ENCODE data around the gene EMC1.

EMC1 gene

GRCh38 chr1:19213580-19213979 lies 37.7 kb downstream of the EMC1 start:
- DNase-seq: no peak

DNA sequence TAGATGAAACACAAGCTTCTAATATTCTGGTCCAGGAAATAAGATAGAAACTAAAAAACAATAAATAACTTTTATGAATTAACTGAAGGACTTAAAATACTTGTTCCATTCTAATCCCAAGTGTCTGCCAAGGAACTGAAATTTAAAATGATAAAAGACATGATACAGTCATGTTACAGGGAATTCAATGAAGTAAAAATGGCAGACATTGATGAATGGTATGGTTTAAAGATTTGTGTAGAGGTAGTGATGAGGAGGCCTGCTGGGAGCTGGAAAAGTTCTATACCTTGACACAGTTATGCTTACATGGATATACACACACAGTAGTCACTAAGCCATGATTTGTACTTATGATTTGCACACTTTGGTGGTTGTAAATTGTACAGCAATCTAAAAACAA lies 39.2 kb downstream of the EMC1 start:
- no peak for DNase-seq

DNA sequence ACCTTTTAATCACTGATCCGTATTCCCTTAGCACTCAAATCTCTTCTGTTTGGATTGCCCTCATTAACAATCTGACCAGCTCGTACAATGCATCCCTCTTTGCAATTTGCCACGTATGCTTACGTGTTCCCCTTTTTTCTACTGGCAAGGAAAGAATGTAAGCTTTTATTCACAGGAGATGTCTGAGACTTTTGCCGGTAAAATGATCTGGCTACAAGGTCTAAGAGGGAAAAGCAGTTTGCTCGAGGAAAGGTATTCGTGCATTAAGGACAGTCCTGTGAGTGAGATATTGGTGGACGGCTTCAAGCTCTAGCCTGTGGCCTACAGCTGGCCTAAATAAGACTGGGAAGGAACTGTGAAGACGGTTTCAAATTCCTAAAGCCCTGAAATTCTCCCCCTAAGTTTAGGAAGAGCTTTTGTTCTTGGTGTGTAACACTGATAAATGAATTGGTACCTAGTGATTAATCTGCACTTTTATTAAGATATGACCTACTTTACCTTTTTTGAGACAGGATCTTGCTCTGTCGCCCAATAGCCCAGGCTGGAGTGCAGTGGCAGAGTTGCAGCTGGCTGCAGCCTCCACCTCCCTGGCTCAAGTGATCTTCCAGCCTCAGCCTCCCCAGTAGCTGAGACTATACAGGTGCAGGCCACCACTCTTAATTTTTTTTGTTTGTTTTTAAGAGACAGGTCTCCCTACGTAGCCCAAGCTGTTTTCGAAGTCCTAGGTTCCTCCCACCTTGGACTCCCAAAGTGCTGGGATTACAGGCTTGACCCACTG lies 40.4 kb downstream of the EMC1 start:
- no peak for DNase-seq

- DNase-seq: peak; percentile 86 to 91
Measured at GRCh38 chr1:19209990-19210771, 41.1 kb downstream of the EMC1 start, which contains the start of gene UBR4. Gene UBR4, minus strand, starts transcription at chr1:19210266. Its CDS starts 18 bp downstream, at chr1:19210248.

GRCh38 chr1:19209439-19209989 lies 41.8 kb downstream of the EMC1 start:
- DNase-seq: peak in 1 of 2 donors; percentile 78

GRCh38 chr1:19208710-19209438 lies 42.5 kb downstream of the EMC1 start:
- no peak for DNase-seq

DNA sequence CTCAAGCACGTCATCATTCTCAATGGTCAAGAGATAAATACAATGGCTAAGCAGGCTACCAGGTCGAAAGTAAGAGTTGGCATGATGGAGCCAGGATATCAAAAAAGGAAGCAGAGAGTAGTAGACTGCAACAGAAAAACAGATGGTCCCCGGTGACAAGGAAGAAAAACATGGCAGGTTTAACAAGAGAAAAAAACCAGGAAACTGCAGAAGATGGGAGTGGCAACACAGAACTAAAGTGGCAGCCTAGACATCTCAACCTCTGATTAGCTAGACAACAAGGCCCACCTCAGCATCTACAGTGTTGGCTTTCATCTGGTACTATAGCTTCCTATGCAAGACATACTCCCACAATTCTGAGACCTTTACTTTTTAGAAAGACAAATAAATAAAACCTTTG lies 44.4 kb downstream of the EMC1 start:
- DNase-seq: peak in 1 of 2 donors; percentile 9

DNA sequence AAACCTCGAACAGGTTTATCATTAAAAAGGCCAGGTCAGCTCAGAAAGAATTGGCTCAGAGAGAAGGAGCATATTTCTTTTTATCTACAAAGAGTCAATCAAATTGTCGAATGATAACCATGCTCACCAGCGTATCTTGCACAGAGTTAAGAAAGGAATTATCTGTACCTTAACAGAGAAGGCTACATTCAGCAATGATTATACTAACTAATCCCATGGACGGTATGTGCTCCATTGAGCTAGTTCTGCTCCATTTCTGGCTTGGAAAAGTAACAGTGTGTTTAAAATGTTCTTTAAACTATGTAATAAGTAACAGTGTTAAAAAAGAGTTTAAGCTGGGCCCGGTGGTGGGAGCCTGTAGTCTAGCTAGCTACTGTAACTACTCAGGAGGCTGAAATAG lies 45.5 kb downstream of the EMC1 start:
- DNase-seq: no peak

DNA sequence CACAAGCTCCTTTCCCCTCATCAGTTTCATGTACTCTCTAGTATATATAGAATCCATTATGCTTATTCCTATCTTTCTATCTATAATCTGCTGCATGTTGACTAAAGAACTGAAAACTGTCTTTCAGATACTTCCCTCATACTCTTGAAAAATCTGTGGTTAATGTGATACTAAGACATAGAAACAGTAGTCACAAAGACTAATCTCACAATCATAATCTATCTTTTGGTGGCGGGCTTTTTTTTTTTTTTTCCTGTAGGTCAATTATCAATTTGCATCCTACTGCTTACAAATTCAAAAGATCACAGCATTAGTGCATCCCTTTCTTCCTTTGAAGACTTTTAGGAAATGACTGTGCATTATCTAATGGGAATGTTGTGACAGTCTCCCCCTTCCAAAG lies 45.9 kb downstream of the EMC1 start:
- no peak for DNase-seq

DNA sequence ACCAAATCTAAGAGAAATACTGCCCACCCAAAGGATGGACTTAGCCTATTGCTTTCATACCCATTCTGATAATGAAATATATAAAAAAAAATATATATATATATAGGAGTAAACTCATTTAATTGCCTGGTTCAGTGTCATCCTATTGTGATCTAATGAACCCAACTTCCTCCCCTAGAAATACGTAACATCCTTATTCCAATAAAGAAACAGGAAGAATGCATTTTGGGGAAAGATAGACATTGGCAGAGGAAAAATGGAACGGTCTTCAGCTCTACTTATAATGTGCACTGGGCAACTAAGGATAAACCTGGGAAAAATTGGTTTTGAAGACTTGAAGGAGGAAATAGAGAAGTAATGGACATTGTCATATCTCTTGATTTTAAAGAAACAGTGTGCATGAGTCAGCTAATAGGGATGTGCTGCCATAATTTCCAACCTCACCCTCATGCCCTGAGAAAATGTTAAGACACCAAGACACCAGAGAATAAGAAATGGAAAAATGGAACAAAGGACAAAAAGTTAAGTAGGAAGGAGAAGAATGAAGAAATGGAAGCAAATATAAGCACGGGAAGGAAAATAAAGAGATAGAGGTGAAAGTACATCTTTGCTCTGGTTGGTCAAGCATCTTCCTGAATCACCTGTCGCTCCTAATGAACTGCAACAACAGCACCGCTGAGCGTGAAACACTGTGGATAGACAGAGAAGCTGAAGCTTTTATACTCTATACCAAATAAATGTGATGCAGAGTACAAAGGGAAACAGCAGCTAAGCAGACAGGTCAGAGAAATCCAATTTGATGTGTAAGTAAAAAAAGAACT lies 46.7 kb downstream of the EMC1 start:
- DNase-seq: no peak

GRCh38 chr1:19203440-19203839 lies 47.9 kb downstream of the EMC1 start:
- DNase-seq: no peak

GRCh38 chr1:19202396-19202795 lies 48.9 kb downstream of the EMC1 start:
- DNase-seq: no peak

DNA sequence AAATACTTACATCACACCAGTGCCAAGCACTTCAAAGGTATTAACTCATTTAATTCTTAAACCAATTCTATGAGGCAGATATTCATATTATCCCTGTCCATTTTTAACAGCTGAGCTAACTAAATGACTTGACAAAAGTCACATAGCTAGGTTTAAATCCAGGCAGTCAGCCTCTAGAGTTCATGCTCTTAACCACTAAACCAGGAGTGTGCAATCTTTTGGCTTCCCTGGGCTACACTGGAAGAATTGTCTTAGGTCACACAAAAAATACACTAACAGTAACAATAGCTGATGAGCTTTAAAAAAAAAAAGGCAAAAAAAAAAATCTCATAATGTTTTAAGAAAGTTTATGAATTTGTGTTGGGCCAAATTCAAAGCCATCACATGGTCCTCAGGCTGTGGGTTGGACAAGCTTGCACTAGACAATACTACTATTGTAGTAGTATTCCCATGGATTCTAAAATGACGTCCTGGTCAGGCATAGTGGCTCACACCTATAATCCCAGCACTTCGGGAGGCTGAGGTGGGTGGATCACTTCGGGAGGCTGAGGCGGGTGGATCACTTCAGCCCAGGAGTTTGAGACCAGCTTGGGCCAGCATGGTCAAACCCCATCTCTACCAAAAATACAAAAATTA lies 51.2 kb downstream of the EMC1 start:
- DNase-seq: no peak

GRCh38 chr1:19199329-19199968 lies 51.9 kb downstream of the EMC1 start:
- DNase-seq: no peak

DNA sequence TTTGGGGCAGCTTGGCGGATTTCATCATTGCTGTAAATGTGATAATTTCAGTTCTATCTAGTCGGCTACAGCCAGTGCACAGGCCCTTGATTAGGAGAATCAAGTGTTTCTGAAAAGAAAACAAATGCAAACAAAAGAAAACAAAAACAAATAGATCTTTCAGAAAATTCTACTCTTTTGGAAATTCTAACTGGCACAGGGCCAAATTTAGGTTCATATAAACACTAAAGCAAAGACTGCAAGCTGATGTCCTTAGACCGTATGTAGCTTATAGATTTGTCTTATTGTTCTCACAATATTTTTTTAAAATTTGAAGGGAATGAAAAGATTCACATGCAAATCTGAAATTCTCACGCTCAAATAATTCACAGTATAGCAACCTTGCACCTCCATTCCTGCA lies 52.5 kb downstream of the EMC1 start:
- DNase-seq: no peak

DNA sequence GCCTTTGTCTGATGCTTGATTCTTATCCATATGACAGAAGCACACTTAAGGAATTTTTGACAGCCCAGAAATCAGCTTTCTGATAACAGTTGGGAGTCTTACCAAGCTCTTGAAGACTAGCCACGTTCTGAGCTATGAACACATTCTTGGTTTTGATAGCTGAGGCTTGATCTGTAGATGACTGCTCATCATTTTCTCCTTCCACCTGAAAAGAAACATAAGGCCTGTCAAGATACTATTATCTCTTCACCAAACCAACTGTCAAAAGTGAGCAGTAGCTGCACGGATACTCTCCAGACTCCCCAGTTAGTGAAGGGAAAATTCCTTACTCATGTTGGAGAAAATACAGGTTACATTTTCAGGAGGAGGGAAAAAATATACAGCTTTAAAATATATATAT lies 53.5 kb downstream of the EMC1 start:
- no peak for DNase-seq

DNA sequence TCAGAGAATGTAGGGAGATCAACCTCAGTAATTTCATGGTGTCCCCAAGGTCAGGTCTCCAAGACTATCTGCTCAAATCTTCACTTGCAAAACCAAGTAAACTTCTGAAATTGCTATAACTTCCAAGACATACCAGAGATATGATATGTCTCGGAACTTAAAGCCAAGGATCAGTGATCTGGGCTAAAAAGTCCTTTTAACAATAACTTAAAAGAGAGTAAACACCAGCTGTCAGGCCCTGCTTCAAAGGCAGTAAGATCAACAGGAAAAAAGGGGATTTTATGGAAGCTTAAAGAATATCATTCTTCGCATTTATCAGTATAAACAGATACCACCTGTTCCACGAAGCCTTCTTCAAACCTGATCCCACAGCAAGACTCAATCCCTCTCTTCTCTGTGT lies 55.0 kb downstream of the EMC1 start:
- DNase-seq: no peak

GRCh38 chr1:19193004-19193403 lies 58.3 kb downstream of the EMC1 start:
- no peak for DNase-seq

- DNase-seq: no peak
Measured at GRCh38 chr1:19191811-19192210, 59.5 kb downstream of the EMC1 start.

- DNase-seq: no peak
Measured at GRCh38 chr1:19190468-19190867, 60.9 kb downstream of the EMC1 start.

DNA sequence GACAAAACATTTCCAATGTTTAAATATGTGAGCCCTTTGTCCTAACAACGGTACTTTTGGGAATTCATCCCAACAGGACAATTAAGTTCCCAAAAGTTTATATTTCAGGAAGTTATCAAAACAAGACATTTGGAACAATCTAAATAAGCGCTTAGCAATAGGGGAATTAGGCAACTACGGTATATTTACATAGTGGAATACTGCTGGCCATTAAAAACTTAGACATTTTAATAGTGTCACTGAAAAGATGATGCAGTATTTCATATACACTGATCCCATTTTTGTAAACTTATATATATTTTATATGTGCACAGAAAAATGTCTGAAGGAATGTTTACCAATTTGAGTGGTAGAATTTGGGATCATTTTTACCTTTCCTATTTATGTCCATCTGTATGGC lies 62.1 kb downstream of the EMC1 start:
- DNase-seq: no peak
